Adrenal gland (tissue), 12 donors: ENCODE results near the gene MAP2K5. TPM values are rescaled to one million over a fixed set of nuclear protein-coding genes. Genes with fewer than 3 reads are reported as not detected.

ENCODE experiments used
- DNase-seq, 7 donors: peaks; one replicate each; pipeline ENCODE4 v3.0.0-alpha.2; 2019 to 2020
- H3K27ac ChIP-seq, 5 donors: fragments of 200-600 bp; sonication (generic) in 4 of 5; 1 replicate in 3 of 5; 2 replicates in 2 of 5; pipeline versions ENCODE4 v1.5.1 to v1.8.0; 2016 to 2020; ENCODE audit warnings: mild to moderate bottlenecking in 1 of 5
- H3K27me3 ChIP-seq: fragments of 200-600 bp; 2 replicates; pipeline ENCODE4 v1.8.0; 2021
- H3K36me3 ChIP-seq, 2 donors: fragments of 200-600 bp; replicated peaks in 1 of 2; 1 replicate in 1 of 2; 2 replicates in 1 of 2; pipeline versions ENCODE4 v1.5.1 to v1.8.0; 2018 to 2022
- H3K4me1 ChIP-seq, 2 donors: fragments of 200-600 bp; replicated peaks in 1 of 2; 1 replicate in 1 of 2; 2 replicates in 1 of 2; pipeline versions ENCODE4 v1.5.1 to v1.8.0; 2018 to 2021
- H3K4me3 ChIP-seq, 4 donors: fragments of 200-600 bp; sonication (generic) in 3 of 4; one replicate each; pipeline ENCODE4 v1.5.1; 2016 to 2018
- H3K9me3 ChIP-seq, 3 donors: fragments of 200-600 bp; sonication (generic) in 1 of 3; replicated peaks in 1 of 3; 1 replicate in 2 of 3; 2 replicates in 1 of 3; pipeline versions ENCODE4 v1.5.1 to v1.8.0; 2016 to 2021
- POLR2A ChIP-seq, 2 donors: fragments of 450-650 bp; IDR thresholded peaks; one replicate each; pipeline ENCODE4 v1.6.1; 2017; ENCODE audit warnings: antibody characterized with exemption in 2 of 2, mild to moderate bottlenecking in 2 of 2, moderate library complexity in 1 of 2
- WGBS, 4 donors: extraction: QIAGEN DNeasy Blood & Tissue Kit in 2 of 4; methylation state at CpG; one replicate each; pipeline versions ENCODE4 v1.1.5 to v1.1.7; 2013 to 2017; 5-methylcytosine and 5-hydroxymethylcytosine counted together
- intact Hi-C, 2 donors: fragments of 100-400 bp; cut with DNase I; formaldehyde crosslinking; loops; one replicate each; pipeline versions ENCODE4 v1.14.1 to v1.15.0; 2022 to 2023
- polyA plus RNA-seq, 3 donors: library from polyadenylated mRNA; stranded (reverse); fragments of 200-250 nt in 2 of 3; fragments of 350-450 nt in 1 of 3; fragmentation: Illumina TruSeq in 1 of 3; extraction: RNeasy Lipid Tissue Mini Kit (QIAGEN cat#74804) in 1 of 3; gene quantifications; one replicate each; pipeline ENCODE4 v1.2.3, GENCODE V29; 2013 to 2014
- total RNA-seq, 9 donors: library from RNA; depleted of rRNA in 4 of 9; stranded (reverse); fragments of >200 nt in 4 of 9; fragments of 120-200 nt in 1 of 9; fragmentation: NEBNext Ultra II Directional in 1 of 9; extraction: Animal tissue kit (Norgen Biotek cat#: 25700) in 1 of 9; gene quantifications; one replicate each; pipeline versions ENCODE4 v1.1.0 to v1.2.4, GENCODE V29; 2013 to 2023
- TF ChIP-seq, protein P1 (sequence below), 6 experiments: fragments of 450-650 bp in 4 of 6; fragments of 200-600 bp in 2 of 6; sonication (generic) in 1 of 6; IDR thresholded peaks; 1 replicate in 5 of 6; 2 replicates in 1 of 6; pipeline versions ENCODE4 v1.5.1 to v1.8.0; 2016 to 2021; ENCODE audit warnings: antibody characterized with exemption in 6 of 6, mild to moderate bottlenecking in 2 of 6, moderate library complexity in 1 of 6
- donor health status: healthy with polysubstance abuse.
- donor health status: Bipolar disorder and iron deficiency.
- donor health status: DM: yes; HTN: yes; CAD: no.
- donor health status: DM: no; HTN: no; CAD: no.
- donor health status: DM: no; HTN: no; CAD: no.
- donor health status: DM: yes; HTN: yes; CAD: no.

Gene MAP2K5
- total and polyA plus RNA-seq, 12 donors = 10.3 to 33.8 (median 17.0) TPM

DNA sequence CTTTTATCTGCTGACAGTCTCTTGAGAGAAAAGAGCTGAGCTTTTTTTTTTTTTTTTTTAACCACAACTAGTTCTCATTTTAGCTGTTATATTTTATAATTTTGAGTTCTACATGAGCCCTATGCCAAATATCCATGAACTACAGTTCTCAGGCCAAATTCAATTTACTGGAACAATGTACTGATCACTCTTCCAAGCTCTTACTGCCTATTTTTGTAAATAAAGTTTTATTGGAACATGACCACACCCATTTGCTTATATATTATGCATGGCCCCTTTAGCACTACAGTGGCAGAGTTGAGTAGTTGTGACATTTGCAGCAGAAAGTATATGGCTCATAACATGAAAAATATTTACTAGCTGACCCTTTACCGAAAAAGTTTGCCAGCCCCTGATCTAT, 153.6 kb downstream of the MAP2K5 start:
- Histone ChIP-seq H3K4me1 (peaks cover 0 to 6% of the 10 kb centered on the region in 2 donors), H3K36me3 (no peaks in the 10 kb centered on the region), H3K9me3 (no peaks in the 10 kb centered on the region), H3K27ac (no peak overlapping the region), H3K4me3 (no peak overlapping the region), H3K27me3 (no peaks in the 10 kb centered on the region)
- DNase-seq = no peak
- WGBS, 4 donors = 94 to 96% (median 95%) methylated on average over 1 of the region's 1 CpG
- no peak for TF ChIP-seq POLR2A (IDR thresholded peaks at IDR 0.05)
- TF ChIP-seq, protein P1, sequence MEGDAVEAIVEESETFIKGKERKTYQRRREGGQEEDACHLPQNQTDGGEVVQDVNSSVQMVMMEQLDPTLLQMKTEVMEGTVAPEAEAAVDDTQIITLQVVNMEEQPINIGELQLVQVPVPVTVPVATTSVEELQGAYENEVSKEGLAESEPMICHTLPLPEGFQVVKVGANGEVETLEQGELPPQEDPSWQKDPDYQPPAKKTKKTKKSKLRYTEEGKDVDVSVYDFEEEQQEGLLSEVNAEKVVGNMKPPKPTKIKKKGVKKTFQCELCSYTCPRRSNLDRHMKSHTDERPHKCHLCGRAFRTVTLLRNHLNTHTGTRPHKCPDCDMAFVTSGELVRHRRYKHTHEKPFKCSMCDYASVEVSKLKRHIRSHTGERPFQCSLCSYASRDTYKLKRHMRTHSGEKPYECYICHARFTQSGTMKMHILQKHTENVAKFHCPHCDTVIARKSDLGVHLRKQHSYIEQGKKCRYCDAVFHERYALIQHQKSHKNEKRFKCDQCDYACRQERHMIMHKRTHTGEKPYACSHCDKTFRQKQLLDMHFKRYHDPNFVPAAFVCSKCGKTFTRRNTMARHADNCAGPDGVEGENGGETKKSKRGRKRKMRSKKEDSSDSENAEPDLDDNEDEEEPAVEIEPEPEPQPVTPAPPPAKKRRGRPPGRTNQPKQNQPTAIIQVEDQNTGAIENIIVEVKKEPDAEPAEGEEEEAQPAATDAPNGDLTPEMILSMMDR (IDR thresholded peaks at IDR 0.05) = no peak
- intact Hi-C loops = no loop called here

DNA sequence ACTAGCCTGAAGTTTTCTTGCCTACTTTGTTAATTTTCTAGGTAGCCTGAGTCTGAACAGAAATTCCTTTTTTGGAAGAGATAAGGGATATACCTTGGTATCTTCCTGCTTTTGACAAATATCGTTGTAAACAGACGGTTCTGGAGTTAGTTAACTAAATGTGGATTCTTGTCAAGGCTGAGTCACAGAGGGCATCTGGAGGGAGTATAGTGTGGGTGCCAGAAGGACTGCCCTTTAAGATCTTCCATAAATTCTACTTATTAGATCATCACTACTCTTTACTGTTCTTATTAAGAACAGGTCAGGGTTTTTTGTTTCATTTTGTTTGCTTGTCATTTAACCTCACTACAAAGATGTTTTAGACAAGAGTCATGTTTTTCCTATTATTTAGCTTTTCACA, 157.5 kb downstream of the MAP2K5 start:
- no peaks in the 10 kb centered on the region for H3K27me3 ChIP-seq
- no peaks in the 10 kb centered on the region for H3K9me3 ChIP-seq
- no peaks in the 10 kb centered on the region for H3K36me3 ChIP-seq
- H3K4me3 ChIP-seq = no peak overlapping the region
- WGBS, 4 donors = 64 to 67% (median 66%) methylated on average over 2 of the region's 2 CpGs
- intact Hi-C loops = no loop called here
- peak in 1 of 7 donors; percentile 13 for DNase-seq
- TF ChIP-seq, protein P1 (IDR thresholded peaks at IDR 0.05) = no peak
- no peak for TF ChIP-seq POLR2A (IDR thresholded peaks at IDR 0.05)
- H3K4me1 ChIP-seq = peaks cover 0 to 11% of the 10 kb centered on the region in 2 donors
- no peak overlapping the region for H3K27ac ChIP-seq

DNA sequence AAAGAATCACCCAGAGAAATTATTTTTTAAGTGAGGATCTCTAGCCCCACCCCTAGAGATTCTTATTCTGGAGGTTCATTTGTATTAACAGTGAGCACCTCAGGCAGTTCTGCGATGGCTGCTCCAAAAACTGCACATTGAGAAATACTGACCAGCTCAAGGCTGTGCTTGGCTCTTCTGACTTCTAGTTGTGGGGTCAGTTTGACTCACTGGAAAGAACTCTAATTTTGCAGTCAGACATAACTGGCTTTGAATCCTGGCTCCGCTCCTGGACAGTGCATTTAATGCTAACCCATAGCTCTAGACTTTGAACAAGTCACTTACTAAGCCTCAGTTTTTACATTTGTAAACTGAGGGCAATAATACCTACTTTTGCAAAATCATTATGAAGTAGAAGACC, 159.2 kb downstream of the MAP2K5 start:
- peaks cover 0 to 11% of the 10 kb centered on the region in 2 donors for H3K4me1 ChIP-seq
- H3K36me3 ChIP-seq = no peaks in the 10 kb centered on the region
- TF ChIP-seq, protein P1 (IDR thresholded peaks at IDR 0.05) = no peak
- no peak for TF ChIP-seq POLR2A (IDR thresholded peaks at IDR 0.05)
- no peak overlapping the region for H3K27ac ChIP-seq
- peak in 2 of 7 donors; percentile 7 for DNase-seq
- intact Hi-C loops = no loop called here
- no peaks in the 10 kb centered on the region for H3K27me3 ChIP-seq
- H3K9me3 ChIP-seq = no peaks in the 10 kb centered on the region
- H3K4me3 ChIP-seq = no peak overlapping the region
- 78 to 93% (median 87%) methylated on average over 2 of the region's 2 CpGs for WGBS, 4 donors

DNA sequence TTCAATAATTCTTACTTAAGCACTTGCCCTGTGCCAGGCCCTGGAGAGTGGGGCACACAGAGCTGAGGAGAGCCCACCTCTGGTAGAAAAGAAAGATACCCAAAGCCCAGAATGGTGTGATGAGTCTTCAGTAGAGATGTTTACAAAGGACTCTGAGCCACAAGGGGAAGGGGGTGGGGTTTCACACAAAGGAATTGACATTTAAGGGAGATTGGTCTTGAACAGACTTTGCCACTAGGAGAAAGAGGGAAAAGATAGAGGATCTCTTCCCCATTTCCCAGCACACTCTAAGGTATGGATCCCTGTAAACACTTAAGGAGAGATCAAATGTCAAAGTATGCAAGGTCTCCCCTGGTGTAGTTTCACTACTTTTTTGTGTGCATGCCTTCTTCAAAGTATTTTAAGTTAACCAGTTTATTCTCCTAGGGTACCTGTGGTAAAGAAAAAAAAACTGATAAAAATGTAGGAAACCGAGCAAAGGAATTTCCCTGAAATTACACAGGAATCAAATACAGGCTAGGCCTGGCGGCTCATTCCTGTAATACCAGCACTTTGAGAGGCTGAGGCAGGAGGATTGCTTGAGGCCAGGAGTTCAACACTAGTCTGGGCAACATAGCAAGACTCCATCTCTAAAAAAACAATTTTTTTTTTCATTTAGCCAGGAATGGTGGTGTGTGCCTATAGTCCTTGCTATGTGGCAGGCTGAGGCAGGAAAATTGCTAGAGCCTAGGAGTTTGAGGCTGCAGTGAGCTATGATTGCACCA, 165.2 kb downstream of the MAP2K5 start:
- TF ChIP-seq, protein P1 (IDR thresholded peaks at IDR 0.05) = no peak
- no peak for TF ChIP-seq POLR2A (IDR thresholded peaks at IDR 0.05)
- no peak for DNase-seq
- Histone ChIP-seq H3K27ac (no peak overlapping the region), H3K27me3 (no peaks in the 10 kb centered on the region), H3K4me3 (no peak overlapping the region), H3K36me3 (no peaks in the 10 kb centered on the region), H3K9me3 (no peaks in the 10 kb centered on the region), H3K4me1 (no peaks in the 10 kb centered on the region)
- 89 to 98% (median 98%) methylated on average over 2 of the region's 2 CpGs for WGBS, 4 donors
- intact Hi-C loops = no loop called here
